Mucosa of descending colon (tissue), 3 donors: ENCODE measurements around the gene HOXA9. TPM values are rescaled to one million over a fixed set of nuclear protein-coding genes. Genes with fewer than 3 reads are reported as not detected.

Experiments used
- ATAC-seq: fragments of 200-7000 bp; cut with Tn5 transposase; one replicate; pipeline ENCODE4 v1.9.1; 2020; ENCODE audit warnings: mild to moderate bottlenecking, moderate library complexity
- DNase-seq, 3 donors: peaks; one replicate each; pipeline ENCODE4 v3.0.0-alpha.2; 2020
- H3K36me3 ChIP-seq: fragments of 200-600 bp; one replicate; pipeline ENCODE4 v1.8.0; 2021; ENCODE audit warnings: low read depth, mild to moderate bottlenecking
- H3K4me1 ChIP-seq: fragments of 200-600 bp; one replicate; pipeline ENCODE4 v1.8.0; 2021; ENCODE audit warnings: low read depth, mild to moderate bottlenecking
- H3K4me3 ChIP-seq: fragments of 200-600 bp; one replicate; pipeline ENCODE4 v1.8.0; 2021; ENCODE audit warnings: mild to moderate bottlenecking
- H3K9me3 ChIP-seq: fragments of 200-600 bp; one replicate; pipeline ENCODE4 v1.8.0; 2021; ENCODE audit warnings: mild to moderate bottlenecking
- intact Hi-C, 2 donors: fragments of 100-400 bp; cut with DNase I in 1 of 2; cut with micrococcal nuclease in 1 of 2; formaldehyde crosslinking; loops; one replicate each; pipeline versions ENCODE4 v1.11.0 to v1.11.1; 2022; cut with DNase I, micrococcal nuclease
- total RNA-seq, 3 donors: library from RNA; stranded (reverse); fragmentation: NEBNext Ultra II Directional in 2 of 3; extraction: Animal tissue kit (Norgen Biotek cat#: 25700) in 2 of 3; gene quantifications; one replicate each; pipeline versions ENCODE4 v1.2.1 to v1.2.4, GENCODE V29; 2021 to 2023
- TF ChIP-seq, protein P1 (sequence below): fragments of 200-600 bp; IDR thresholded peaks from one replicate; pipeline ENCODE4 v1.8.0; 2022; ENCODE audit warnings: antibody characterized with exemption, mild to moderate bottlenecking
- donor health status: DM: no; HTN: no; CAD: no; lungs with moderate emphysema.
- donor health status: DM: no; HTN: no; CAD: no.
- donor health status: DM: no; HTN: yes; CAD: no.

Gene HOXA9
- total RNA-seq, 3 donors from 2014 or later, result 22.0 to 27.9 (median 25.0) TPM

DNA sequence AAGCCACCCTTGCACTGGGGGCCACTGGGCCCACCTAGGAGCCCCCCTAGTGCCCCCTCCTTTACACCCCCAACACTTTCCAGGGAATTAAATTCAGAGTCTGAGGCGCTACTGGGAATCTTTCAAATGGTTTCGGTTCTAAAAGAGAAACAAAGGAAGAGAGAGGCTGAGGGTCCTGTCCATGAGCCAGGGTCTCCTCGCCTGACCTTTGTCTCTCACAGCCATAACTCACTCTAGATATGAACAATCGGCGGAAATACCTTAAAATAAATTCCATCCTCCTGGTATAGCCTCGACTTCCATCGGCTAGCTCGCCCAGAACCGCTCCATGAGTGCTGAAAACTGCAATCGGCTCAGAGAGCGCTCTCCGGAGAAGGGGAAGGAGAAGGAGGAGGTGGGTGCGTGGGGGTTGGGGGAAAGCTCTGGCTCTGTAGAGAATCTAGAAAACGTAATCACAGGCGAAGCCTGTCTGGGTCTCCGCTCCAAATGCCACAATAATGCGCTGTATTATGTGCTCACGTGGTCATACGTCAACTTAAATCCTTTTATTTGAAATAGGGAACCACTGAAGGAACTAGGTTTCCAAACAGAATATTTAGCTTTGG is 47.3 kb downstream of the HOXA9 start:
- Histone ChIP-seq H3K4me3 (no peak overlapping the region), H3K9me3 (no peaks in the 10 kb centered on the region), H3K36me3 (no peaks in the 10 kb centered on the region), H3K4me1 (peaks cover 54% of the 10 kb centered on the region)
- intact Hi-C loops, result no loop called here
- ATAC-seq (no peak), DNase-seq (peak in 2 of 3 donors; percentile 43 to 49)
- TF ChIP-seq, protein P1, sequence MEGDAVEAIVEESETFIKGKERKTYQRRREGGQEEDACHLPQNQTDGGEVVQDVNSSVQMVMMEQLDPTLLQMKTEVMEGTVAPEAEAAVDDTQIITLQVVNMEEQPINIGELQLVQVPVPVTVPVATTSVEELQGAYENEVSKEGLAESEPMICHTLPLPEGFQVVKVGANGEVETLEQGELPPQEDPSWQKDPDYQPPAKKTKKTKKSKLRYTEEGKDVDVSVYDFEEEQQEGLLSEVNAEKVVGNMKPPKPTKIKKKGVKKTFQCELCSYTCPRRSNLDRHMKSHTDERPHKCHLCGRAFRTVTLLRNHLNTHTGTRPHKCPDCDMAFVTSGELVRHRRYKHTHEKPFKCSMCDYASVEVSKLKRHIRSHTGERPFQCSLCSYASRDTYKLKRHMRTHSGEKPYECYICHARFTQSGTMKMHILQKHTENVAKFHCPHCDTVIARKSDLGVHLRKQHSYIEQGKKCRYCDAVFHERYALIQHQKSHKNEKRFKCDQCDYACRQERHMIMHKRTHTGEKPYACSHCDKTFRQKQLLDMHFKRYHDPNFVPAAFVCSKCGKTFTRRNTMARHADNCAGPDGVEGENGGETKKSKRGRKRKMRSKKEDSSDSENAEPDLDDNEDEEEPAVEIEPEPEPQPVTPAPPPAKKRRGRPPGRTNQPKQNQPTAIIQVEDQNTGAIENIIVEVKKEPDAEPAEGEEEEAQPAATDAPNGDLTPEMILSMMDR, result no peak

DNA sequence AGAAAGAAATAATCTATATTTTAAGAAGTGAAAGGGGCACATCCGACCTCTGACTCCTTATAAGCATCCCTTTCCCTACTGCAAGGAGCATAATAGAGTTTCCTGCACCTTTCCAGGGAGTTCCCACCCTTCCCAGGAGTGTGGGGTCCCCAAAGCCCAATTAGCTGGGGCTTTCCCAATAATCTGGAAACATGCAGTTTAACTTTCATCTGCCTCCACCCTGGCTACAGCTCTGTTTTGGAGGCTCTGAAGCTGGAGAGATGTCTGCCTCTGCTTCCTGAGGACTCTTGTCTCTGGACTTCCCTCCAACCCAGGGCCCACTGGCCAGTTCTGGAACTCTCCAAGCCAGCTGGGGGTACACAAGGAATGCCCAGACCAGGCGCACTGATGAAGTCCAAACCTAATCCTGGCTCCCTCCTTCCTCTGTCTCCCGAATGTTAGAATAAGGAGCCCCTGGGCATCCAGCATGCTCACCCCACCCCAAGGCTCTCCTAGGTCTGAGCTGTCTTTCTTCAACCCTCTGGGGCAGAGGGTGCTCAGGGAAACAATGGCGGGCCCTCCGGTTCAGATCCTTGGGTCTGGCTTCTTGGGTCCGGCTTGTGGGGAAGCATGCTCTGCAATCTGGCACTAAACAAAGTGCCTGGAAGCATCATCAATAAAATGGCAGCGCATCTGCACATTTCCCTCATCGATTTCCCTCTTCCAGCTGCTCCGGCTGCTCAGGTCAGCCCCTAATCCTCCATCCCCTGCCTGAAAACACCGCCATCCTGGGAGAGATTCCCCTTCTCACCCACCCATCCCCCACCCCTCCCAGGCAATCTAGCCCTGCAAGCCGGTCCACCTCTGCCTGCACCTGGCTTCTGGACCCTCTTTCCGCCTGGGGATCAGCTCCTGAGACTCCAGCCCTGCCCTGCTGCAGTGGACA is 48.1 kb downstream of the HOXA9 start:
- no peak overlapping the region for H3K4me3 ChIP-seq
- peaks cover 58% of the 10 kb centered on the region for H3K4me1 ChIP-seq
- intact Hi-C loops, result no loop called here
- no peaks in the 10 kb centered on the region for H3K9me3 ChIP-seq
- H3K36me3 ChIP-seq, result no peaks in the 10 kb centered on the region
- ATAC-seq (no peak), DNase-seq (peak in 2 of 3 donors; percentile 30 to 49)
- TF ChIP-seq, protein P1, result no peak

DNA sequence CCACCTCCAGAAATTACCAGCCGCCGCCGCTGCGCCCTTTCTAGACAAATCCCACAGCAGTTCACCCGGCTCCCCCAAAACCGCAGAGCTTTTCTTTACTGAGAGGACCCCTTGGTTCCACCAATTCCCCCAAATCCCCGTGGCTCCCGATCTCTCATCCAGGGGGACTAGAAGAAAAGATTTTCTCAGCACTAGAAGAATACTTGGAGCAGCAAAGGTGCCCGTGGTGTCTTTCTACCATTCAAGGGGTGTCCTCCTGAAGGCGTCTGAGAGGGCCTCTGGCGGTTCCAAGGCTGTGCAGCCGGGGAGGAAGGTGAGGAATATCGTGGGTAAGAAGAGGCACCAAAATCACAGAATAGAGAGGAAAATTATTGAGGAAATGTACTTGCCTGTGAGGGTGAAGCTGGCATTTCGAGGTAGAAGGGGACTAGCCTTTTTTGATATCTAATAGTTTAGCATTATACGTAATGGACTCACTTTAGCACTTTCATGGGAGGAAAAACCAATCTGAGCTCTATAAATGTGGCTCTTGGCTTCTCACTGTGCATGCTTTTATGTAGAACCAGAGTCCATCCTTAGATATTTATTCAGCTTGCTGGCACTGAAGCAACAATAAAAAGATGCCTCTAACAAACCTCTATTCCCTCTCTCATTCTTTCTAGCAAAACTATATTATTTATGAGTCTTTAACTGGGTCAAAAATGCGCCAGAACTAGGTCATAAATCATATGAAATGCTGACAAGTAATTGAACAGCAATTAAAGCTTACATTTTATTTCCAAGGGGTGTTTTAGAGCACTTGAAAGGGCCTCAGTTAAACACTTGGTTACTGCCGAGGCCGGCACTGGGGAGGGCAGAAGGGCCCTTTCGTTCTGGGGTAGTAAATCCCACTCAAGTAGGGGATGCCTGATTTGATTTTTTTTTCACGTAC is 49.0 kb downstream of the HOXA9 start:
- Histone ChIP-seq H3K4me1 (peaks cover 54% of the 10 kb centered on the region), H3K36me3 (no peaks in the 10 kb centered on the region), H3K9me3 (no peaks in the 10 kb centered on the region), H3K4me3 (no peak overlapping the region)
- ATAC-seq (no peak), DNase-seq (peak in 2 of 3 donors; percentile 30 to 42)
- TF ChIP-seq, protein P1, result no peak
- intact Hi-C loops, result no loop called here

DNA sequence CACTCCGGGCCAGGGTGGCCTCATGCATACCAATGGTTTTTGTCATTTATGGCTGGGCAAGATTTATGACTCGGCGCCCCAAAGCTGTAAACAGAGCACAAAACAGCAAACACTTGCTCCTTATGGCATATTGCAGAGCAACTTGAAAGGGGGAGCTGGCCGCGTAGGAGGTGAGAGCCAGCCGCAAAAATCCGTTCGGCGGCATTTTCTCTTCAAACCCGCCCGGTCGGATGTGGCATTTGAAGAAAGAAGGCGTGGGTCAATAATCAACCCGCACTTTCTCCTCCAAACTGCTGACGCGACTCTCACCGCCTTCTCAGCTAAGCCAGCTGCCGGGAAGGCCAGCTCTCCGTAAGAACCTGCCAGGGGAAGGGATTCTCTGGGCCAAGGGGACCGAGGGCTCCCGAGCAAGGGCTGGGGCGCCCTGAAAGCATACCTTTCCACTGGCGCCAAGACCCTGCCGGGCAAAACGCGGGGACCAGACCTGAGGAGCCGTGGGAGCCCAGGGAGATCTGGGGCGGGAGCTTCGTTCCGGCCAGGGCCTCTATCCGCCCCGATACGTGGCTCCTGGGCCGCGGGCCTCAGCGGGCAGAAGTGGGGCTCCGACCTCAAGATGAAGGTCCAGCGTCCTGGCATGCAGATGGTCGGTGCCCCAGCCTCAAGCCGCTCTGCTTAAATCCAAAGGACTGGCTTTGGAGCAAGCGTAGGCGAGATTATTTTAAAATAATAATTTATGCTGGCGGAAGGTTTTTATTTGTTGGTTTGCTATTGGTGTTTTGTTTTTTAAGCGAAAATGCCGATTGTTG is 49.9 kb downstream of the HOXA9 start:
- intact Hi-C loops, result no loop called here
- peak; percentile 64 to 80 (median 64) for DNase-seq

More for the DNA sequence above, 49.9 kb downstream of the HOXA9 start:
- H3K36me3 ChIP-seq, result no peaks in the 10 kb centered on the region
- TF ChIP-seq, protein P1, result no peak
- peak overlapping the region; percentile 6 for H3K4me3 ChIP-seq
- peak; percentile 50 for ATAC-seq
- peaks cover 54% of the 10 kb centered on the region for H3K4me1 ChIP-seq
- no peaks in the 10 kb centered on the region for H3K9me3 ChIP-seq
